PC-3 (cell line): ENCODE results near the gene ASIC3. TPM values are rescaled to one million over a fixed set of nuclear protein-coding genes. Genes with fewer than 3 reads are reported as not detected.

Source experiments
- ATAC-seq: fragments of 200-7000 bp; cut with Tn5 transposase; 2 replicates; pipeline ENCODE4 v1.9.1; 2020; ENCODE audit warnings: mild to moderate bottlenecking, moderate library complexity
- BruUV-seq: library from RNA; stranded (reverse); fragments of 400-500 nt; replicated peaks from 2 replicates; lab custom pipeline; 2021; lab: Mats Ljungman, UMichigan
- CTCF ChIA-PET: fragments of 300-600 bp; sonication (Branson Sonifier 250); formaldehyde crosslinking; loops from one replicate; lab custom pipeline; 2022; ENCODE audit warnings: antibody characterized with exemption; lab: Charles Lee
- POLR2A ChIA-PET: fragments of 300-600 bp; sonication (Branson Sonifier 250); formaldehyde crosslinking; loops from one replicate; lab custom pipeline; 2022; ENCODE audit warnings: antibody characterized with exemption; ENCODE audit not compliant: unreplicated experiment; lab: Charles Lee
- DNase-seq: peaks from one replicate; pipeline ENCODE4 v3.0.0-alpha.2; 2015
- H2AFZ ChIP-seq: fragments of 300-600 bp; sonication (generic); 2 replicates; pipeline ENCODE4 v1.6.0; 2016; ENCODE audit warnings: antibody characterized with exemption, low read length
- H3F3A ChIP-seq: fragments of 300-600 bp; sonication (generic); one replicate; pipeline ENCODE4 v1.6.0; 2017; ENCODE audit warnings: antibody characterized with exemption, low read length, control low read depth, mild to moderate bottlenecking; ENCODE audit not compliant: unreplicated experiment
- H3K27ac ChIP-seq: fragments of 300-600 bp; sonication (generic); 2 replicates; pipeline ENCODE4 v1.5.1; 2016; ENCODE audit warnings: mild to moderate bottlenecking, low read length
- H3K27me3 ChIP-seq: fragments of 300-600 bp; sonication (generic); 2 replicates; pipeline ENCODE4 v1.6.1; 2016; ENCODE audit warnings: low read length, mixed read lengths
- H3K36me3 ChIP-seq: fragments of 300-600 bp; sonication (generic); 2 replicates; pipeline ENCODE4 v1.6.1; 2016; ENCODE audit warnings: low read depth, mixed run types, low read length, mixed read lengths
- H3K4me1 ChIP-seq: fragments of 300-600 bp; sonication (generic); 2 replicates; pipeline ENCODE4 v1.5.1; 2016; ENCODE audit warnings: low read length; ENCODE audit not compliant: insufficient read depth
- H3K4me2 ChIP-seq: fragments of 300-600 bp; sonication (generic); 2 replicates; pipeline ENCODE4 v1.6.0; 2016; ENCODE audit warnings: low read length
- H3K4me3 ChIP-seq: fragments of 300-600 bp; sonication (generic); 2 replicates; pipeline ENCODE4 v1.5.1; 2016; ENCODE audit warnings: mild to moderate bottlenecking, low read length, mixed read lengths
- H3K79me2 ChIP-seq: fragments of 300-600 bp; sonication (generic); 2 replicates; pipeline ENCODE4 v1.6.1; 2017; ENCODE audit warnings: low read length, mixed read lengths
- H3K9ac ChIP-seq: fragments of 300-600 bp; sonication (generic); 2 replicates; pipeline ENCODE4 v1.6.0; 2016; ENCODE audit warnings: mild to moderate bottlenecking, low read length
- H3K9me2 ChIP-seq: fragments of 300-600 bp; sonication (generic); replicated peaks from 2 replicates; pipeline ENCODE4 v1.6.1; 2016; ENCODE audit warnings: mixed run types, low read length, mixed read lengths
- H3K9me3 ChIP-seq: fragments of 300-600 bp; sonication (generic); 2 replicates; pipeline ENCODE4 v1.6.1; 2016; ENCODE audit warnings: low read length, mixed read lengths
- H4K20me1 ChIP-seq: fragments of 300-600 bp; sonication (generic); 2 replicates; pipeline ENCODE4 v1.6.1; 2016; ENCODE audit warnings: low read length, mixed read lengths
- CTCF ChIP-seq: fragments of 300-600 bp; sonication (generic); conservative IDR thresholded peaks from 2 replicates; pipeline ENCODE4 v1.5.1; 2017; ENCODE audit warnings: antibody characterized with exemption, low read depth, mild to moderate bottlenecking, low read length
- EZH2 ChIP-seq: fragments of 300-600 bp; sonication (generic); IDR thresholded peaks from one replicate; pipeline ENCODE4 v1.6.1; 2017; ENCODE audit warnings: antibody characterized with exemption, mild to moderate bottlenecking, low read length; ENCODE audit not compliant: unreplicated experiment
- EZH2phosphoT487 ChIP-seq: fragments of 300-600 bp; sonication (generic); IDR thresholded peaks from 2 replicates; pipeline ENCODE4 v1.6.1; 2018; ENCODE audit warnings: mild to moderate bottlenecking, antibody characterized with exemption, low read length, borderline replicate concordance
- intact Hi-C: fragments of 100-400 bp; cut with micrococcal nuclease; formaldehyde crosslinking; loops from 2 replicates; pipeline ENCODE4 v1.9.0; 2023
- total RNA-seq: library from RNA; depleted of rRNA; stranded (reverse); fragments of >200 nt; gene quantifications from 2 replicates; pipeline ENCODE4 v1.2.3, GENCODE V29; 2014

ASIC3 gene
- total RNA-seq, 1 experiment from 2014 or later = 1.7 TPM

- Histone ChIP-seq H2AFZ (no peak overlapping the region), H3K9me2 (no peaks in the 10 kb centered on the region), H3K9me3 (no peaks in the 10 kb centered on the region), H3K4me1 (peaks cover 9% of the 10 kb centered on the region), H3K79me2 (no peaks in the 10 kb centered on the region), H3K4me2 (no peak overlapping the region), H3K27ac (no peak overlapping the region), H3F3A (no peaks in the 10 kb centered on the region), H3K4me3 (no peak overlapping the region), H3K36me3 (no peaks in the 10 kb centered on the region), H4K20me1 (no peaks in the 10 kb centered on the region), H3K9ac (no peak overlapping the region), H3K27me3 (no peaks in the 10 kb centered on the region)
- ChIA-PET POLR2A (no interaction called here), CTCF (interaction anchor here (0.9 kb wide), 1 partner anchor 11 kb away, joined by 4 read pairs; no protein-coding TSS in a partner anchor)
- DNase-seq (no peak), ATAC-seq (0 out of 2 replicates have a peak, but pooled peaks have one; percentile 14)
- intact Hi-C loops = no loop called here
- TF ChIP-seq CTCF (no peak), EZH2 (no peak), EZH2phosphoT487 (no peak)
- no TSS peak for BruUV-seq
Measured at GRCh38 chr7:151007469-151007898, 40.8 kb upstream of the ASIC3 start.

GRCh38 chr7:151008143-151008510 is 40.2 kb upstream of the ASIC3 start:
- no peak for ATAC-seq
- H3K27ac ChIP-seq = no peak overlapping the region
- intact Hi-C loops = no loop called here
- H3K4me3 ChIP-seq = no peak overlapping the region
- no peaks in the 10 kb centered on the region for H3K9me3 ChIP-seq
- H3F3A ChIP-seq = no peaks in the 10 kb centered on the region
- H3K79me2 ChIP-seq = no peaks in the 10 kb centered on the region
- H3K27me3 ChIP-seq = no peaks in the 10 kb centered on the region
- H3K36me3 ChIP-seq = no peaks in the 10 kb centered on the region
- no peak overlapping the region for H2AFZ ChIP-seq
- no peak overlapping the region for H3K9ac ChIP-seq
- ChIA-PET POLR2A (no interaction called here), CTCF (interaction anchor here (0.9 kb wide), 1 partner anchor 10 kb away, joined by 4 read pairs; no protein-coding TSS in a partner anchor)
- no TSS peak for BruUV-seq
- TF ChIP-seq EZH2 (no peak), CTCF (no peak), EZH2phosphoT487 (no peak)
- DNase-seq = no peak
- no peaks in the 10 kb centered on the region for H4K20me1 ChIP-seq
- H3K4me2 ChIP-seq = no peak overlapping the region
- H3K9me2 ChIP-seq = no peaks in the 10 kb centered on the region
- H3K4me1 ChIP-seq = peaks cover 9% of the 10 kb centered on the region

- Histone ChIP-seq H3K9ac (no peak overlapping the region), H3K4me1 (peaks cover 4% of the 10 kb centered on the region; the same call in 1 of the 2 replicates), H3K9me2 (no peaks in the 10 kb centered on the region), H3K79me2 (no peaks in the 10 kb centered on the region), H3K27ac (no peak overlapping the region), H4K20me1 (no peaks in the 10 kb centered on the region), H2AFZ (no peak overlapping the region), H3K27me3 (no peaks in the 10 kb centered on the region), H3F3A (no peaks in the 10 kb centered on the region), H3K9me3 (no peaks in the 10 kb centered on the region), H3K4me3 (no peak overlapping the region), H3K4me2 (no peak overlapping the region), H3K36me3 (no peaks in the 10 kb centered on the region)
- ATAC-seq (no peak), DNase-seq (no peak)
- BruUV-seq = no TSS peak
- ChIA-PET CTCF (interaction anchor here (0.9 kb wide), 1 partner anchor 10 kb away, joined by 4 read pairs; no protein-coding TSS in a partner anchor), POLR2A (no interaction called here)
- intact Hi-C loops = no loop called here
- TF ChIP-seq EZH2 (no peak), CTCF (peak; percentile 60)
Measured at GRCh38 chr7:151008511-151009323, 39.6 kb upstream of the ASIC3 start.
